K562 (cell line): ENCODE results near the gene RFX3. TPM values are rescaled to one million over a fixed set of nuclear protein-coding genes. Genes with fewer than 3 reads are reported as not detected.

Experiments
- ATAC-seq: fragments of 200-7000 bp; cut with Tn5 transposase; 3 replicates; pipeline ENCODE4 v1.9.1; 2020; ENCODE audit warnings: moderate library complexity
- BruUV-seq: library from RNA; stranded (reverse); fragments of 400-500 nt; replicated peaks from 2 replicates; lab custom pipeline; 2021; lab: Mats Ljungman, UMichigan
- CTCF ChIA-PET: fragments of 300-600 bp; formaldehyde crosslinking; extraction: SDS; loops from one replicate; lab custom pipeline; 2021; ENCODE audit warnings: low intra/inter-chr PET ratio; lab: Yijun Ruan, JAX
- POLR2A ChIA-PET: fragments of 300-600, 350-650 bp; sonication (Branson Sonifier 250); formaldehyde crosslinking; extraction: SDS; loops from one replicate; lab custom pipeline; 2021; ENCODE audit warnings: antibody characterized with exemption, inconsistent platforms; lab: Yijun Ruan, JAX
- DNase-seq, 4 experiments: peaks; one replicate each; pipeline versions ENCODE4 v3.0.0 to v3.0.0-alpha.2; 2011 to 2018; ENCODE audit warnings: low spot score in 3 of 4, mixed read lengths in 3 of 4; ENCODE audit errors: extremely low read depth in 1 of 4
- FAIRE-seq: peaks from 2 replicates; lab custom pipeline; 2011; peaks lifted over from hg19 to GRCh38; lab: Jason Lieb, UNC
- H2AFZ ChIP-seq: 2 replicates; pipeline ENCODE4 v1.6.0; 2011; ENCODE audit warnings: low read depth, low read length, control low read depth, inconsistent platforms
- H3K27ac ChIP-seq: fragments of 200-600 bp; 3 replicates; pipeline ENCODE4 v1.8.0; 2011; ENCODE audit warnings: low read depth, mild to moderate bottlenecking, control low read depth, inconsistent platforms, low read length, moderate library complexity, mixed read lengths; ENCODE audit errors: extremely low read depth
- H3K27me3 ChIP-seq, 2 experiments: fragments of 300-600 bp in 1 of 2; 2 replicates in 1 of 2; 3 replicates in 1 of 2; pipeline versions ENCODE4 v1.6.0 to v1.8.0; 2011; ENCODE audit warnings: inconsistent platforms in 2 of 2, low read length in 2 of 2, mild to moderate bottlenecking in 1 of 2, mixed read lengths in 1 of 2, moderate library complexity in 1 of 2; ENCODE audit not compliant: control insufficient read depth in 2 of 2, insufficient read depth in 2 of 2
- H3K36me3 ChIP-seq: fragments of 300-600 bp; 3 replicates; pipeline ENCODE4 v1.8.0; 2011; ENCODE audit warnings: mild to moderate bottlenecking, low read length, inconsistent platforms; ENCODE audit not compliant: control insufficient read depth, insufficient read depth
- H3K4me1 ChIP-seq, 2 experiments: fragments of 200-600 bp in 1 of 2; replicated peaks in 1 of 2; 2 replicates in 1 of 2; 3 replicates in 1 of 2; pipeline versions ENCODE4 v1.5.1 to v1.8.0; 2011; ENCODE audit warnings: inconsistent platforms in 2 of 2, low read length in 2 of 2, mild to moderate bottlenecking in 1 of 2, mixed read lengths in 1 of 2, moderate library complexity in 1 of 2; ENCODE audit not compliant: control insufficient read depth in 2 of 2, insufficient read depth in 2 of 2
- H3K4me2 ChIP-seq: 2 replicates; pipeline ENCODE4 v1.6.1; 2011; ENCODE audit warnings: low read length, control low read depth, inconsistent platforms, mixed read lengths; ENCODE audit not compliant: insufficient read depth
- H3K4me3 ChIP-seq: fragments of 200-600 bp; sonication (generic), shearing (Covaris generic); 2 replicates; pipeline ENCODE4 v1.5.1; 2016; ENCODE audit warnings: control low read depth, inconsistent platforms
- H3K79me2 ChIP-seq: fragments of 200-600 bp; 3 replicates; pipeline ENCODE4 v1.8.0; 2011; ENCODE audit warnings: low read length, inconsistent platforms; ENCODE audit not compliant: control insufficient read depth, insufficient read depth
- H3K9ac ChIP-seq, 2 experiments: 2 replicates each; pipeline versions ENCODE4 v1.6.0 to v1.6.1; 2011; ENCODE audit warnings: low read depth in 2 of 2, low read length in 2 of 2, control low read depth in 1 of 2, inconsistent platforms in 1 of 2, mild to moderate bottlenecking in 1 of 2, mixed read lengths in 1 of 2; ENCODE audit not compliant: insufficient read depth in 1 of 2
- H3K9me1 ChIP-seq: one replicate; pipeline ENCODE4 v1.6.0; 2011; ENCODE audit warnings: inconsistent platforms, mild to moderate bottlenecking, low read length, moderate library complexity; ENCODE audit not compliant: control insufficient read depth, insufficient read depth
- H3K9me3 ChIP-seq: replicated peaks from 2 replicates; pipeline ENCODE4 v1.5.1; 2011; ENCODE audit warnings: low read depth, low read length, inconsistent platforms; ENCODE audit not compliant: control insufficient read depth, insufficient read depth
- H4K20me1 ChIP-seq: replicated peaks from 2 replicates; pipeline ENCODE4 v1.6.1; 2011; ENCODE audit warnings: low read length, inconsistent platforms, mixed read lengths; ENCODE audit not compliant: control insufficient read depth, insufficient read depth
- CEBPB ChIP-seq: fragments of 450-650 bp; IDR thresholded peaks from 2 replicates; pipeline ENCODE4 v1.6.1; 2016; ENCODE audit warnings: missing genetic modification characterization, missing compliant biosample characterization
- CHCHD3 ChIP-seq: fragments of 250-450 bp; sonication (Bioruptor Pico); IDR thresholded peaks from 2 replicates; pipeline ENCODE4 v2.1.2; 2022; ENCODE audit warnings: mild to moderate bottlenecking
- DMBX1 ChIP-seq: fragments of 250-450 bp; sonication (Bioruptor Pico); IDR thresholded peaks from 2 replicates; pipeline ENCODE4 v1.8.0; 2022; ENCODE audit warnings: inconsistent platforms, mild to moderate bottlenecking, moderate library complexity, borderline replicate concordance
- HOXB6 ChIP-seq: fragments of 250-450 bp; sonication (Bioruptor Pico); IDR thresholded peaks from 2 replicates; pipeline ENCODE4 v1.5.1; 2022; ENCODE audit warnings: mild to moderate bottlenecking, borderline replicate concordance
- NBN ChIP-seq: fragments of 450-650 bp; IDR thresholded peaks from 2 replicates; pipeline ENCODE4 v1.6.1; 2016; ENCODE audit warnings: low read depth, mild to moderate bottlenecking
- POLR2AphosphoS2 ChIP-seq: IDR thresholded peaks from 2 replicates; pipeline ENCODE4 v1.6.1; 2012; ENCODE audit warnings: low read length, improper control_type of control experiment
- POLR2B ChIP-seq: fragments of 450-650 bp; IDR thresholded peaks from 2 replicates; pipeline ENCODE4 v1.6.1; 2018; ENCODE audit warnings: low read depth; ENCODE audit not compliant: partially characterized antibody
- STAG1 ChIP-seq: sonication (generic); formaldehyde crosslinking; IDR thresholded peaks from 2 replicates; pipeline ENCODE4 v1.5.0; 2020; ENCODE audit warnings: missing genetic modification reagents, borderline replicate concordance
- TBP ChIP-seq: optimal IDR thresholded peaks from 2 replicates; pipeline ENCODE3; 2011; ENCODE audit warnings: low read depth, low read length, improper control_type of control experiment
- USF2 ChIP-seq: sonication (generic); formaldehyde crosslinking; IDR thresholded peaks from 2 replicates; pipeline ENCODE4 v1.5.0; 2020; ENCODE audit warnings: missing genetic modification reagents
- XRCC3 ChIP-seq: fragments of 450-650 bp; IDR thresholded peaks from 2 replicates; pipeline ENCODE4 v1.6.1; 2017; ENCODE audit warnings: mild to moderate bottlenecking, moderate library complexity
- ZBTB2 ChIP-seq: fragments of 450-650 bp; IDR thresholded peaks from 2 replicates; pipeline ENCODE4 v1.6.1; 2016; ENCODE audit warnings: antibody characterized with exemption
- WGBS: fragments of 100-300 bp; shearing (Covaris generic); methylation state at CpG from one replicate; pipeline ENCODE4 v1.1.6; 2016; ENCODE audit warnings: low coverage, mixed read lengths; ENCODE audit not compliant: insufficient coverage; ENCODE audit errors: missing lambda C conversion rate; 5-methylcytosine and 5-hydroxymethylcytosine counted together
- in situ Hi-C: fragments of 300-500 bp; cut with MboI; formaldehyde crosslinking; loops from 4 replicates; pipeline ENCODE4 v1.15.0; 2018; ENCODE audit warnings: inconsistent platforms, mixed read lengths
- intact Hi-C: fragments of 100-400 bp; cut with micrococcal nuclease; formaldehyde crosslinking; loops from 2 replicates; pipeline ENCODE4 v1.14.2; 2022
- polyA plus RNA-seq, 8 experiments: library from polyadenylated mRNA; depleted of rRNA in 4 of 8; stranded (reverse) in 5 of 8; unstranded in 3 of 8; fragments of >200 nt; fragmentation: Nextera tagmentation in 2 of 8; fragmentation: Illumina TruSeq in 1 of 8; extraction: Ambion mirVana in 2 of 8; extraction: Trizol in 1 of 8; gene quantifications; 2 replicates each; pipeline versions ENCODE4 v1.2.1 to v1.2.3, GENCODE V29; 2011 to 2014; ENCODE audit warnings: inconsistent platforms in 1 of 8, missing spikeins in 1 of 8
- total RNA-seq, 7 experiments: library from RNA; depleted of rRNA in 6 of 7; stranded (reverse); fragments of >200 nt in 6 of 7; fragmentation: Illumina TruSeq in 2 of 7; extraction: Trizol in 2 of 7; gene quantifications; 2 replicates each; pipeline versions ENCODE4 v1.2.1 to v1.2.3, GENCODE V29; 2011 to 2021; ENCODE audit warnings: low replicate concordance in 1 of 7

The RFX3 gene
- total and polyA plus RNA-seq, 9 of the 15 experiments (the other 6 are each of a cell fraction or from before 2014, with no cell fraction given), result 0.86 to 4.9 (median 2.0) TPM

- ChIA-PET POLR2A (no interaction called here), CTCF (no interaction called here)
- ATAC-seq, result no peak
- no peak for DNase-seq
- Histone ChIP-seq H3K4me1 (no peaks in the 10 kb centered on the region), H3K79me2 (no peaks in the 10 kb centered on the region), H3K9me1 (no peaks in the 10 kb centered on the region), H3K9ac (no peak overlapping the region), H3K9me3 (no peaks in the 10 kb centered on the region), H4K20me1 (no peaks in the 10 kb centered on the region), H2AFZ (no peak overlapping the region), H3K27ac (no peak overlapping the region), H3K36me3 (no peaks in the 10 kb centered on the region)
- intact Hi-C loops, result no loop called here
- WGBS, result 0% methylated on average over 4 of the region's 4 CpGs
- TF ChIP-seq POLR2B, result no peak
- no peak for TF ChIP-seq USF2 (CRISPR knock-in tag)
- TF ChIP-seq DMBX1, result no peak
- no peak for TF ChIP-seq NBN
- TF ChIP-seq TBP, result no peak
- TF ChIP-seq CEBPB, result no peak
- TF ChIP-seq STAG1 (CRISPR knock-in tag), result no peak
- TF ChIP-seq HOXB6, result no peak
- no peak for TF ChIP-seq POLR2AphosphoS2
- no peak for TF ChIP-seq XRCC3
- no peak for TF ChIP-seq CHCHD3
- TF ChIP-seq ZBTB2, result no peak
- TF ChIP-seq, all 486 proteins: peak for 0
- BruUV-seq, result no TSS peak
- in situ Hi-C loops, result no loop called here
- no peak for FAIRE-seq
- no peak overlapping the region for H3K4me3 ChIP-seq
- H3K4me2 ChIP-seq, result no peak overlapping the region
- H3K27me3 ChIP-seq, result peaks cover 0 to 9% of the 10 kb centered on the region in 2 experiments; a peak in 2 of 5 replicates
Observed at GRCh38 chr9:3186751-3187150, 339.1 kb downstream of the RFX3 start.
